ENCODE data around the gene AFAP1L1.

The AFAP1L1 gene

GRCh38 chr5:149289301-149289700 lies 17.6 kb downstream of the AFAP1L1 start:
- CTCF ChIA-PET = no interaction called here
- POLR2A ChIA-PET = no interaction called here

GRCh38 chr5:149294872-149295829 lies 23.5 kb downstream of the AFAP1L1 start:
- POLR2A ChIA-PET = no interaction called here
- no peak for DNase-seq (ENCODE audit: extremely low spot score)

More at GRCh38 chr5:149289301-149289700, 17.6 kb downstream of the AFAP1L1 start:
- DNase-seq (ENCODE audit: extremely low spot score) = no peak
- TF ChIP-seq NFRKB (IDR thresholded peaks at IDR 0.05) (no peak), SP1 (IDR thresholded peaks at IDR 0.05) (no peak), ELF4 (IDR thresholded peaks at IDR 0.05) (no peak), CTBP1 (IDR thresholded peaks at IDR 0.05; ENCODE audit: borderline replicate concordance) (no peak), LEF1 (IDR thresholded peaks at IDR 0.05; ENCODE audit: borderline replicate concordance) (no peak), BHLHE40 (IDR thresholded peaks at IDR 0.05; ENCODE audit: borderline replicate concordance) (no peak), HDGF (IDR thresholded peaks at IDR 0.05; ENCODE audit: borderline replicate concordance) (no peak), FOXK2 (IDR thresholded peaks at IDR 0.05) (no peak)

GRCh38 chr5:149297340-149298025 lies 25.8 kb downstream of the AFAP1L1 start:
- ChIA-PET CTCF (no interaction called here), POLR2A (no interaction called here)
- TF ChIP-seq ZNF384 (IDR thresholded peaks at IDR 0.05) (no peak), ARNT (IDR thresholded peaks at IDR 0.05) (no peak), CTBP1 (IDR thresholded peaks at IDR 0.05; ENCODE audit: borderline replicate concordance) (no peak), SUZ12 (IDR thresholded peaks at IDR 0.05) (no peak), TARDBP (IDR thresholded peaks at IDR 0.05) (no peak), PKNOX1 (IDR thresholded peaks at IDR 0.05) (no peak), FOXA1 (IDR thresholded peaks at IDR 0.05) (no peak), FOXM1 (IDR thresholded peaks at IDR 0.05; ENCODE audit: borderline replicate concordance) (no peak)
- DNase-seq (ENCODE audit: extremely low spot score) = no peak

More at GRCh38 chr5:149294872-149295829, 23.5 kb downstream of the AFAP1L1 start:
- CTCF ChIA-PET = interaction anchor here (0.6 to 1.0 kb wide), 2 partner anchors 106 to 223 kb away, joined by 3 read pairs; no protein-coding TSS in a partner anchor
- TF ChIP-seq CTBP1 (IDR thresholded peaks at IDR 0.05; ENCODE audit: borderline replicate concordance) (no peak), SP1 (IDR thresholded peaks at IDR 0.05) (no peak), FOXM1 (IDR thresholded peaks at IDR 0.05; ENCODE audit: borderline replicate concordance) (no peak), NFRKB (IDR thresholded peaks at IDR 0.05) (no peak), ZNF384 (IDR thresholded peaks at IDR 0.05) (no peak), FOXA1 (IDR thresholded peaks at IDR 0.05) (no peak)

GRCh38 chr5:149298163-149298562 lies 26.5 kb downstream of the AFAP1L1 start:
- no peak for DNase-seq (ENCODE audit: extremely low spot score)
- TF ChIP-seq FOXA1 (IDR thresholded peaks at IDR 0.05) = no peak
- TF ChIP-seq ZNF384 (IDR thresholded peaks at IDR 0.05) = no peak
- TF ChIP-seq BHLHE40 (IDR thresholded peaks at IDR 0.05; ENCODE audit: borderline replicate concordance) = no peak
- TF ChIP-seq ARNT (IDR thresholded peaks at IDR 0.05) = no peak
- TF ChIP-seq SUZ12 (IDR thresholded peaks at IDR 0.05) = no peak
- no peak for TF ChIP-seq FOXK2 (IDR thresholded peaks at IDR 0.05)
- no peak for TF ChIP-seq HDGF (IDR thresholded peaks at IDR 0.05; ENCODE audit: borderline replicate concordance)
- TF ChIP-seq ELF4 (IDR thresholded peaks at IDR 0.05) = no peak
- ChIA-PET POLR2A (interaction anchor here (0.9 kb wide), 1 partner anchor 47 kb away, joined by 4 read pairs; the partner anchor contains the start of gene GRPEL2), CTCF (interaction anchor here (0.7 kb wide), 1 partner anchor 19 kb away, joined by 3 read pairs; no protein-coding TSS in a partner anchor)

GRCh38 chr5:149298842-149299404 lies 27.3 kb downstream of the AFAP1L1 start:
- ChIA-PET CTCF (interaction anchor here (1.6 kb wide), 1 partner anchor 9 kb away, joined by 8 read pairs; no protein-coding TSS in a partner anchor), POLR2A (interaction anchor here (0.9 kb wide), 1 partner anchor 46 kb away, joined by 4 read pairs; the partner anchor contains the start of gene GRPEL2)
- no peak for TF ChIP-seq L3MBTL2 (conservative IDR thresholded peaks at IDR 0.05)
- no peak for TF ChIP-seq CTBP1 (IDR thresholded peaks at IDR 0.05; ENCODE audit: borderline replicate concordance)
- TF ChIP-seq FOXA1 (IDR thresholded peaks at IDR 0.05) = no peak
- no peak for TF ChIP-seq LEF1 (IDR thresholded peaks at IDR 0.05; ENCODE audit: borderline replicate concordance)
- no peak for TF ChIP-seq SP1 (IDR thresholded peaks at IDR 0.05)
- TF ChIP-seq BHLHE40 (IDR thresholded peaks at IDR 0.05; ENCODE audit: borderline replicate concordance) = no peak
- TF ChIP-seq FOXK2 (IDR thresholded peaks at IDR 0.05) = no peak
- no peak for TF ChIP-seq FOXM1 (IDR thresholded peaks at IDR 0.05; ENCODE audit: borderline replicate concordance)
- TF ChIP-seq SUZ12 (IDR thresholded peaks at IDR 0.05) = no peak
- DNase-seq (ENCODE audit: extremely low spot score) = no peak

- CTCF ChIA-PET = interaction anchor here (1.6 kb wide), 1 partner anchor 8 kb away, joined by 8 read pairs; no protein-coding TSS in a partner anchor
Measured at GRCh38 chr5:149299451-149300054, 27.9 kb downstream of the AFAP1L1 start.

More at GRCh38 chr5:149299451-149300054, 27.9 kb downstream of the AFAP1L1 start:
- POLR2A ChIA-PET = no interaction called here
- DNase-seq (ENCODE audit: extremely low spot score) = no peak
- no peak for TF ChIP-seq NFRKB (IDR thresholded peaks at IDR 0.05)
- no peak for TF ChIP-seq ARNT (IDR thresholded peaks at IDR 0.05)
- no peak for TF ChIP-seq FOXA1 (IDR thresholded peaks at IDR 0.05)
- TF ChIP-seq ZNF384 (IDR thresholded peaks at IDR 0.05) = no peak
- TF ChIP-seq FOXK2 (IDR thresholded peaks at IDR 0.05) = no peak
- TF ChIP-seq PKNOX1 (IDR thresholded peaks at IDR 0.05) = no peak
- TF ChIP-seq LEF1 (IDR thresholded peaks at IDR 0.05; ENCODE audit: borderline replicate concordance) = no peak
- no peak for TF ChIP-seq TARDBP (IDR thresholded peaks at IDR 0.05)
- no peak for TF ChIP-seq ELF4 (IDR thresholded peaks at IDR 0.05)
- TF ChIP-seq SP1 (IDR thresholded peaks at IDR 0.05) = no peak
- TF ChIP-seq HDGF (IDR thresholded peaks at IDR 0.05; ENCODE audit: borderline replicate concordance) = no peak
- no peak for TF ChIP-seq CTBP1 (IDR thresholded peaks at IDR 0.05; ENCODE audit: borderline replicate concordance)
- no peak for TF ChIP-seq SUZ12 (IDR thresholded peaks at IDR 0.05)
- no peak for TF ChIP-seq FOXM1 (IDR thresholded peaks at IDR 0.05; ENCODE audit: borderline replicate concordance)
- no peak for TF ChIP-seq L3MBTL2 (conservative IDR thresholded peaks at IDR 0.05)
